HepG2 (cell line): ENCODE data around the gene SIGLEC7.

Source experiments
- CHCHD3 ChIP-seq: sonication (generic); formaldehyde crosslinking; IDR thresholded peaks from 2 replicates; pipeline ENCODE4 v1.8.0; 2022; ENCODE audit warnings: mild to moderate bottlenecking, missing genetic modification reagents, moderate library complexity
- CTCF ChIP-seq: sonication (generic); formaldehyde crosslinking; IDR thresholded peaks from 2 replicates; pipeline ENCODE4 v1.5.0; 2020; ENCODE audit warnings: mild to moderate bottlenecking, missing genetic modification reagents, moderate library complexity
- EED ChIP-seq: sonication (generic); formaldehyde crosslinking; IDR thresholded peaks from 2 replicates; pipeline ENCODE4 v1.5.0; 2020; ENCODE audit warnings: mild to moderate bottlenecking, missing genetic modification reagents
- TARDBP ChIP-seq: sonication (generic); formaldehyde crosslinking; IDR thresholded peaks from 2 replicates; pipeline ENCODE4 v1.8.0; 2022; ENCODE audit warnings: mild to moderate bottlenecking, missing genetic modification reagents
- ZNF451 ChIP-seq: sonication (generic); formaldehyde crosslinking; IDR thresholded peaks from 2 replicates; pipeline ENCODE4 v1.5.0; 2020; ENCODE audit warnings: mild to moderate bottlenecking, missing genetic modification reagents

- TF ChIP-seq CTCF (CRISPR knock-in tag) (no peak), CHCHD3 (CRISPR knock-in tag) (no peak), TARDBP (CRISPR knock-in tag) (no peak), ZNF451 (no peak), EED (CRISPR knock-in tag) (no peak)
Observed at GRCh38 chr19:51121257-51121656, 20.8 kb upstream of the SIGLEC7 start.
